Hepatocyte (in vitro differentiated cells): ENCODE results near the gene ADAM10. TPM values are rescaled to one million over a fixed set of nuclear protein-coding genes. Genes with fewer than 3 reads are reported as not detected.

Experiments used
- DNase-seq: peaks from one replicate; pipeline ENCODE4 v3.0.0-alpha.2; 2016; ENCODE audit warnings: low spot score
- H2AFZ ChIP-seq: fragments of 200-600 bp; sonication (generic); 2 replicates; pipeline ENCODE4 v1.6.0; 2016; ENCODE audit warnings: antibody characterized with exemption, mild to moderate bottlenecking
- H3K27ac ChIP-seq: fragments of 200-600 bp; sonication (generic); 2 replicates; pipeline ENCODE4 v1.5.1; 2016; ENCODE audit warnings: mild to moderate bottlenecking
- H3K27me3 ChIP-seq: fragments of 200-600 bp; sonication (generic); 2 replicates; pipeline ENCODE4 v1.6.1; 2016
- H3K36me3 ChIP-seq: fragments of 200-600 bp; sonication (generic); replicated peaks from 2 replicates; pipeline ENCODE4 v1.5.1; 2016; ENCODE audit warnings: low read depth; ENCODE audit not compliant: insufficient read depth
- H3K4me1 ChIP-seq: fragments of 200-600 bp; sonication (generic); 2 replicates; pipeline ENCODE4 v1.5.1; 2016; ENCODE audit warnings: mild to moderate bottlenecking, moderate library complexity; ENCODE audit not compliant: insufficient read depth
- H3K4me2 ChIP-seq: fragments of 200-600 bp; sonication (generic); 2 replicates; pipeline ENCODE4 v1.6.0; 2016
- H3K4me3 ChIP-seq: fragments of 200-600 bp; sonication (generic); 2 replicates; pipeline ENCODE4 v1.5.1; 2016; ENCODE audit warnings: mild to moderate bottlenecking
- H3K79me2 ChIP-seq: fragments of 200-600 bp; sonication (generic); 2 replicates; pipeline ENCODE4 v1.6.0; 2017; ENCODE audit warnings: mild to moderate bottlenecking
- H3K9me2 ChIP-seq: fragments of 200-600 bp; sonication (generic); replicated peaks from 2 replicates; pipeline ENCODE4 v1.6.0; 2017; ENCODE audit warnings: mild to moderate bottlenecking; ENCODE audit not compliant: insufficient read depth
- H3K9me3 ChIP-seq: fragments of 200-600 bp; sonication (generic); 2 replicates; pipeline ENCODE4 v1.5.1; 2016; ENCODE audit warnings: low read depth, mild to moderate bottlenecking
- H4K20me1 ChIP-seq: fragments of 200-600 bp; sonication (generic); 2 replicates; pipeline ENCODE4 v1.6.0; 2016; ENCODE audit warnings: mild to moderate bottlenecking; ENCODE audit not compliant: insufficient read depth, poor library complexity, severe bottlenecking
- EZH2 ChIP-seq: fragments of 200-600 bp; sonication (generic); IDR thresholded peaks from 2 replicates; pipeline ENCODE4 v1.6.1; 2016; ENCODE audit warnings: antibody characterized with exemption, mild to moderate bottlenecking, borderline replicate concordance
- EZH2phosphoT487 ChIP-seq: fragments of 200-600 bp; sonication (generic); IDR thresholded peaks from one replicate; pipeline ENCODE4 v1.6.1; 2018; ENCODE audit warnings: antibody characterized with exemption, mild to moderate bottlenecking, low read depth, moderate library complexity; ENCODE audit not compliant: unreplicated experiment, severe bottlenecking
- WGBS: methylation state at CpG from one replicate; pipeline ENCODE4 v1.1.6; 2016; ENCODE audit warnings: low lambda C conversion rate; ENCODE audit errors: missing lambda C conversion rate; 5-methylcytosine and 5-hydroxymethylcytosine counted together
- polyA plus RNA-seq: library from polyadenylated mRNA; unstranded; fragments of >200 nt; fragmentation: Nextera tagmentation; extraction: Ambion mirVana; gene quantifications from 2 replicates; pipeline ENCODE4 v1.2.1, GENCODE V29; 2016
- total RNA-seq: library from RNA; depleted of rRNA; stranded (reverse); fragments of >200 nt; gene quantifications from 2 replicates; pipeline ENCODE4 v1.2.3, GENCODE V29; 2014
- TF ChIP-seq, protein P1 (sequence below): fragments of 200-600 bp; sonication (generic); IDR thresholded peaks from 2 replicates; pipeline ENCODE4 v1.5.1; 2016; ENCODE audit warnings: antibody characterized with exemption, mild to moderate bottlenecking; ENCODE audit not compliant: poor library complexity

The ADAM10 gene
- total and polyA plus RNA-seq, 2 experiments from 2014 or later: 112 to 163 TPM

- 90% methylated on average over 2 of the region's 2 CpGs for WGBS
Observed at GRCh38 chr15:58717357-58717756, 32.1 kb downstream of the ADAM10 start.

GRCh38 chr15:58716027-58716426 lies 33.5 kb downstream of the ADAM10 start:
- no peaks in the 10 kb centered on the region for H3K4me1 ChIP-seq
- H4K20me1 ChIP-seq: peaks cover 9% of the 10 kb centered on the region
- no peaks in the 10 kb centered on the region for H3K36me3 ChIP-seq
- no peak overlapping the region for H3K4me2 ChIP-seq
- H3K4me3 ChIP-seq: no peak overlapping the region
- H3K27me3 ChIP-seq: no peaks in the 10 kb centered on the region
- no peak overlapping the region for H3K27ac ChIP-seq
- H3K9me3 ChIP-seq: no peaks in the 10 kb centered on the region
- WGBS: 96% methylated on average over 4 of the region's 4 CpGs
- no peak for DNase-seq
- no peak overlapping the region for H2AFZ ChIP-seq
- peaks cover 83% of the 10 kb centered on the region for H3K79me2 ChIP-seq
- TF ChIP-seq EZH2: no peak
- TF ChIP-seq EZH2phosphoT487: no peak
- TF ChIP-seq, protein P1, sequence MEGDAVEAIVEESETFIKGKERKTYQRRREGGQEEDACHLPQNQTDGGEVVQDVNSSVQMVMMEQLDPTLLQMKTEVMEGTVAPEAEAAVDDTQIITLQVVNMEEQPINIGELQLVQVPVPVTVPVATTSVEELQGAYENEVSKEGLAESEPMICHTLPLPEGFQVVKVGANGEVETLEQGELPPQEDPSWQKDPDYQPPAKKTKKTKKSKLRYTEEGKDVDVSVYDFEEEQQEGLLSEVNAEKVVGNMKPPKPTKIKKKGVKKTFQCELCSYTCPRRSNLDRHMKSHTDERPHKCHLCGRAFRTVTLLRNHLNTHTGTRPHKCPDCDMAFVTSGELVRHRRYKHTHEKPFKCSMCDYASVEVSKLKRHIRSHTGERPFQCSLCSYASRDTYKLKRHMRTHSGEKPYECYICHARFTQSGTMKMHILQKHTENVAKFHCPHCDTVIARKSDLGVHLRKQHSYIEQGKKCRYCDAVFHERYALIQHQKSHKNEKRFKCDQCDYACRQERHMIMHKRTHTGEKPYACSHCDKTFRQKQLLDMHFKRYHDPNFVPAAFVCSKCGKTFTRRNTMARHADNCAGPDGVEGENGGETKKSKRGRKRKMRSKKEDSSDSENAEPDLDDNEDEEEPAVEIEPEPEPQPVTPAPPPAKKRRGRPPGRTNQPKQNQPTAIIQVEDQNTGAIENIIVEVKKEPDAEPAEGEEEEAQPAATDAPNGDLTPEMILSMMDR: no peak
- H3K9me2 ChIP-seq: no peaks in the 10 kb centered on the region

More at GRCh38 chr15:58717357-58717756, 32.1 kb downstream of the ADAM10 start:
- no peaks in the 10 kb centered on the region for H3K9me2 ChIP-seq
- H3K4me3 ChIP-seq: no peak overlapping the region
- no peak for DNase-seq
- no peak overlapping the region for H3K4me2 ChIP-seq
- H2AFZ ChIP-seq: no peak overlapping the region
- H3K9me3 ChIP-seq: no peaks in the 10 kb centered on the region
- peaks cover 85% of the 10 kb centered on the region for H3K79me2 ChIP-seq
- no peaks in the 10 kb centered on the region for H3K4me1 ChIP-seq
- TF ChIP-seq, protein P1: no peak
- TF ChIP-seq EZH2phosphoT487: no peak
- TF ChIP-seq EZH2: no peak
- no peak overlapping the region for H3K27ac ChIP-seq
- H4K20me1 ChIP-seq: peaks cover 16% of the 10 kb centered on the region
- no peaks in the 10 kb centered on the region for H3K27me3 ChIP-seq
- no peaks in the 10 kb centered on the region for H3K36me3 ChIP-seq

DNA sequence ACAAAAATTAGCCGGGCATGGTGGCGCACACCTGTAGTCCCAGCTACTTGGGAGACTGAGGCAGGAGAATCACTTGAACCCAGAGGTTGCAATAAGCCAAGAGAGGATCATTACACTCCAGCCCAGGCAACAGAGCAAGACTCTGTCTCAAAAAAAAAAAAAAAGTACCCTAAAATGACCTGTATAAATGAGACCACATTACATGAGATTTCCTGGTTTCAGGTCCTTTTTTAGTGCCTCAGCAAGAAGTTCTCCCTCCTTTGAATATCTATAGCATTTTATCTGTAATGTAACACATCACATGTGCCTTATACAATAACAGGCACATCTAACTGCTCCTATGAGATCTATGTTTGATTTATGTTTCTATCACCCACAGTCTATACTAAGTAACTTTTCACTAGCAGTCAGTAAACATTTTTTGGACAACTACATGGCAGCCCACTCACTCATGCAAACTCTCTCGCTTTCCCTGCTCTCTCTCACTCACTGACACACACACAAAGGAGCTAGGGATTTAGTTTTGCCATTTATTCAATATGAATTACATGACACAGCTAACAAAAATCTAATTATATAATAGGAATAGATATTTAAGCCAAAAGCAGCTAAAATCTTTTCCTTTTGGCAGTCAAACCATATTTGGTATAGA lies 34.1 kb downstream of the ADAM10 start:
- H3K27ac ChIP-seq: no peak overlapping the region
- 98% methylated on average over 3 of the region's 3 CpGs for WGBS
- no peaks in the 10 kb centered on the region for H3K9me3 ChIP-seq

More for the DNA sequence above, 34.1 kb downstream of the ADAM10 start:
- Histone ChIP-seq H3K36me3 (no peaks in the 10 kb centered on the region), H2AFZ (no peak overlapping the region), H4K20me1 (peaks cover 9% of the 10 kb centered on the region), H3K4me3 (no peak overlapping the region), H3K79me2 (peaks cover 83% of the 10 kb centered on the region), H3K4me1 (no peaks in the 10 kb centered on the region), H3K27me3 (no peaks in the 10 kb centered on the region), H3K9me2 (no peaks in the 10 kb centered on the region), H3K4me2 (no peak overlapping the region)
- TF ChIP-seq EZH2 (no peak), EZH2phosphoT487 (no peak)
- TF ChIP-seq, protein P1: no peak
- no peak for DNase-seq
